Skeletal muscle satellite cell (primary cell): ENCODE measurements around the gene GNAZ.

Experiments
- H3K27me3 ChIP-seq: 2 replicates; pipeline ENCODE4 v1.7.0; 2013; ENCODE audit warnings: low read length; ENCODE audit not compliant: control insufficient read depth, insufficient read depth
- H3K36me3 ChIP-seq: 2 replicates; pipeline ENCODE4 v1.7.0; 2013; ENCODE audit warnings: mild to moderate bottlenecking, control low read depth, low read length; ENCODE audit not compliant: insufficient read depth
- H3K4me1 ChIP-seq: 2 replicates; pipeline ENCODE4 v1.7.0; 2013; ENCODE audit warnings: low read length; ENCODE audit not compliant: control insufficient read depth, insufficient read depth
- H3K4me2 ChIP-seq: 2 replicates; pipeline ENCODE4 v1.7.0; 2013; ENCODE audit warnings: mild to moderate bottlenecking, low read length
- H3K4me3 ChIP-seq: 2 replicates; pipeline ENCODE4 v1.7.0; 2013; ENCODE audit warnings: low read length
- H3K9ac ChIP-seq: 2 replicates; pipeline ENCODE4 v1.7.0; 2013; ENCODE audit warnings: mild to moderate bottlenecking, low read depth, low read length, moderate library complexity
- H3K9me3 ChIP-seq: replicated peaks from 2 replicates; pipeline ENCODE4 v1.7.0; 2013; ENCODE audit warnings: mild to moderate bottlenecking, control low read depth, low read length

The GNAZ gene

DNA sequence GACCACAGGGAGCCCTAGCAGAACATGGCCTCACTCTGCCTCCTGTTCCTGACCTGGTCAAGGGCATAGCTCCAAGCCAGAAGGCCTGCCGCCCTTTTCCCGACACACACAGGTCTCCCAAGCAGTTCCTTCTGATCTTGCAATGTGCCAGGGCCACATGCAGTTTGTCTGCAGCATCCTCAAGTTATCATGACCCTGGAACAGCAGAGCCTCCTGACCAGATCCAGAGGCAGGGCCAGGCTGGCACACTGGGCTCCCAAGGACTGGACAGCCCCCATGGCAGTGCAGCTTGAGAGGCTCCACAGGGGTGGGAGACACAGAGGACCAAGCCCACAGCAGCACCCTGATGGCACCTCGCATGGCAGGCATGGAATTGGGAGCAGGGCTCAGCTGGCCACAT lies 31.2 kb downstream of the GNAZ start:
- H3K4me3 ChIP-seq: no peak overlapping the region
- H3K9ac ChIP-seq: no peak overlapping the region
- H3K27me3 ChIP-seq: peaks cover 44% of the 10 kb centered on the region
- H3K36me3 ChIP-seq: no peaks in the 10 kb centered on the region
- no peaks in the 10 kb centered on the region for H3K9me3 ChIP-seq
- no peak overlapping the region for H3K4me2 ChIP-seq
- H3K4me1 ChIP-seq: no peaks in the 10 kb centered on the region

DNA sequence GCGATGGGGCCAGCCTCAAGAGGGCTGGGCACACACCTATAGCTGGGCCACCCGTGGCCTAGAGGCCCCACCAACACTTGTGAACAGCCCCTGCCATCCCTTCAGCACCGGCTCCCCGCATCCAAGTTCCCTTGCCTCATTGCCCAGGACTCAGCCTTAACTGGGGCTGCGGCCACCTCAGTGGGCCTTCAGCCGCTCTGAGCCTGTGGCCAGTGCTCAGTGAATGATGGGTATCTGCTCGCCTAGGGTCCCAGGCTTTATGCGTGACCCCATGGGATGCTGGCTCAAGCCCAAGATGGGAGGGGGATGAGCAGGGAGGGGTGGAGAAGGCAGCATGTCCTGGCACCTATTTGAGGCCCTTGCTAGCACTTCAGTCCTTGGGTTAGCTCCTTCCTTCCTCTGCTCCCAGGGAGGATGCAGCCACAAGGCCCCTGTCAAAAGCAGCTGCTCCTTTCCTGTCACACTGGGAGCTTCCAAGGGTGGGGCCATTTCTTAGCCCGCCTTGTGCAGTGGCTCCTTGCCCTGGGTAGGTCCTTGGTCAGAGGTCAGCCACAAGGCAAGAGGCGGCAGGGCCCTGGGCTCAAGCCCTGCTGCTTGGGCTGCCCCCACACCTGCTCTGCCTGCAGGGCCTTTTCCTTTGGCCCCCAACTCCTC lies 31.8 kb downstream of the GNAZ start:
- Histone ChIP-seq H3K27me3 (peaks cover 48% of the 10 kb centered on the region), H3K4me2 (no peak overlapping the region), H3K36me3 (no peaks in the 10 kb centered on the region), H3K9me3 (no peaks in the 10 kb centered on the region), H3K4me3 (no peak overlapping the region), H3K4me1 (no peaks in the 10 kb centered on the region), H3K9ac (no peak overlapping the region)

DNA sequence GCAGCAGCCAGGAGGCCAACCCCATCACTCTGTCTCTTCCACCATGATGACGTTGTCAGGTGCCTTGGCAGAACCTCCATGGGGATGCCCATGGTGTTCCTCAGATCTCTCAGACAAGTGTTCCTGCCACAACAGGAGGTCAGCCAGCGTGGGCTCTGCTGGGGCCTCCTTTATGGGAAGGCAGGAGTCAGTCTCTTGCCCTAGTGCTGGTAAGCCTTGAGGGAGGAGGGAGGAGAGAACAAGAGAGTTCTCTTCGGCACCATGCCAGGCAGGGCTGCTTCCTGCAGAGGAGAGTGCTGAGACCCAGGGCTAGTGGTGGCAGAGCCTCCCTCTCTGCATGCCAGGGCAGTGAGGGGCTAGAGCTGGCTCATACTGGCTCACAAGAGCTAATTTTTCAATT lies 32.5 kb downstream of the GNAZ start:
- Histone ChIP-seq H3K4me2 (no peak overlapping the region), H3K36me3 (no peaks in the 10 kb centered on the region), H3K9ac (no peak overlapping the region), H3K27me3 (peaks cover 48% of the 10 kb centered on the region), H3K9me3 (no peaks in the 10 kb centered on the region), H3K4me3 (no peak overlapping the region), H3K4me1 (no peaks in the 10 kb centered on the region)

DNA sequence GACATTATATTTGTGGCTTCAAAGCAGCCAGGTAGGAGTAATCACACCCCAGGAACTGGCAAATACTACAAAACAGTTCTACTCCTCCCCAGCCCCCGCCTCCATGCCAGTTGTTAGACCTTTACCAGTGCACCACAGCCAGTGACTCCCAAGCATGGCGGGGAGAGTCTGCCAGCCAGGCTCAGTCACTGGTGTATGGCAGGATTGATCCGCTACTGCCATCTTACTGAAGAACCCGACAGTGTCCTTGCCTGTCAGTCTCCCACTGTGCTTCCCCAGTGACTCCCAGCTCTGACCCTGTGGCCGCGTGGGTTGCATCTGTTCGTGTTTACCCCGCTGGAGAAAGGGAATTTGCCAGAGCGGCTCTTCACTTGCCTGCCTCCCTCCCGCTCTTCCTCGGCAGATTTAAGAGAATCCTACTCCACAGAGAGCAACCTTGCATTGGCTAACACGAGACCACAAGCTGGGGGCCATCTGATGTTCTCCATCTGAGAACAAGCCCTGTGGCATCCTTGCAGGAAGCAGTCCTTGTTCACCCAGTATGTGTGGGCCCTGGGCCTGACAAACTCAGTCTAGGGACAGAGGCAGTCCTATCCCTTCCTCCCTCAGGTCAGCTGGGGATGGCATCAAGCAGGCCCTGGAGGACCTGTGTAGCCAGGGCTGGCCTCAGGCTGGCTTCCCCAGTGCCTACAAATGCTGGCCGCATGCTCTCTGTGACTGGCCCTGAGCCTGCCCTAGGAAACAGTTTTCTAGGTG lies 33.1 kb downstream of the GNAZ start:
- H3K27me3 ChIP-seq: peaks cover 53% of the 10 kb centered on the region
- no peak overlapping the region for H3K4me2 ChIP-seq
- no peak overlapping the region for H3K4me3 ChIP-seq
- no peak overlapping the region for H3K9ac ChIP-seq
- no peaks in the 10 kb centered on the region for H3K9me3 ChIP-seq
- no peaks in the 10 kb centered on the region for H3K4me1 ChIP-seq
- no peaks in the 10 kb centered on the region for H3K36me3 ChIP-seq

DNA sequence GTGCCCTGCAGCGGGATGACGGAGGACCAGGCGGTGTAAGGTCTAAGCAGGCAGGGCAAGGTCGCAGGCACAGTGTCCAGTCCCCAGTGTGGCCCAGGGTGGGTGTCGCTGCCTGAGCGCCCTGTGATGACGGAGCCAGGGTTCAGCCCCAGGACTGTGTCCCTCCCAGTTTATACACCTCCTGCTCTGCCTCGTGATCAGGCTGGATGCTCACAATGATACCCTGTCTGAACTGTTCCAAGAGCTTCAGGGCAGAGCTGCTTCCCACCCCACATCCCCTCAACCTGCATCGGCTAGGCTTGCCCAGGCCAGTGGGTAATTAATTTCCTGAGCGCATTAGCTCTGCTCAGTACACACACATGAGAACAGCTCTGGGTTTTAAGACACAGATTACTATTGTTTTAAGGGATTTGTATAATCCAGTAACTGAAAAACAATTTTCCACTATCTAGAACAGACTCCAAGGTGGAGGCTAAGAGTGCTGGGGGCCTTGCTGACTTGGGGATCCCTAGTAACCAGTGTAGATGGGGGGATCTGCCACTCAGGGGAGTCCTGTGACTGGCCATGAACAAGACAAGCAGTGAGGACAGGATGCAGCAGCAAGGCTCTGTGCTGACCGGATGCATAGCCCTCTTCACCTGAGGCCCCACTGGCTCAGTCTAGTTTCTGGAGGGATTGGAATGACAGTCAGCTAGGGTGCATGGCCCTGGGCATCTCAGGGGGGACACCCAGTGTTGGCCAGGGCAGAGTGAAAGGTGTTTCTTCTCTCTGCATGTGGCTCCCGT lies 34.1 kb downstream of the GNAZ start:
- H3K4me1 ChIP-seq: no peaks in the 10 kb centered on the region
- no peaks in the 10 kb centered on the region for H3K9me3 ChIP-seq
- peaks cover 56% of the 10 kb centered on the region for H3K27me3 ChIP-seq
- no peaks in the 10 kb centered on the region for H3K36me3 ChIP-seq
- H3K9ac ChIP-seq: no peak overlapping the region
- no peak overlapping the region for H3K4me2 ChIP-seq
- H3K4me3 ChIP-seq: no peak overlapping the region

DNA sequence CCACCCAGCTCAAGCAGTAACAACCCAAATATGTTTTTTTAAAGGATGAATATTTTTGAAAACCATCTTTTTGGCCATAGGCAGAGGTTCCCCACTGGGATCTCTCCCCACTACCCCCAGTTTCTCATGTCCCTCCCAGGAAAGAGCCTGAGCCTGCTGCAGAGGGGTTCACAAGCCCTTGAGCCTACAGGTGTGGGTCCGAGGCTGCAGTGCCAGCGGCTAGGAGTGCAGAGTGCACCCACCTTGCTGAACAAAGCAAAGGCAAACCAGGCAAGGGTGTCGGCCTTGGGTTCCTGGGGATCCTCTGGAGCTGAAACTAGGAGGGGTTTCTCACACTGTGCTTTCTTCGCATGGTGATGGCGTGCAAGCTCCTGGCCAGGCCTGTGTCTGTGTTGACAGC lies 35.0 kb downstream of the GNAZ start:
- Histone ChIP-seq H3K4me2 (no peak overlapping the region), H3K9me3 (no peaks in the 10 kb centered on the region), H3K36me3 (no peaks in the 10 kb centered on the region), H3K9ac (no peak overlapping the region), H3K4me3 (no peak overlapping the region), H3K4me1 (no peaks in the 10 kb centered on the region), H3K27me3 (peaks cover 49% of the 10 kb centered on the region)

DNA sequence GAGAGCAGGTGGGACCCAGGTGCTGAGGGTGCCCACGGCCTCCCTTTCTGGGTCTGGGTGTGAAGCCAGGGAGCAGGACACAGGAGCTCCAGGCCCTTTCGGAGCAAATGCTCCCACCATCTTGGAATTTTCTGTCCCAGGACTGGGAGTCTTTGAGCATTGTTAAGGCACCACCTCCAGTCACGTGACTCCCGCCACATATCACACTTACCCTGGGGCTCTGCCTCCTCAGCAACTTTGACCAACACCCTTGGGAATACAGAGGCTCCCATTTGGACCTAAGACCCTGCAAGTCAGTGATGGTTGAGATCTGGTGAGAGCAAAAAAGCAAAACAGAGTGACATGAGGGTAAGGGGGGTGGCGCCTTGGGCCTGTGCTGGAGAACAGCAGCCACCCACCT lies 35.6 kb downstream of the GNAZ start:
- Histone ChIP-seq H3K9me3 (no peaks in the 10 kb centered on the region), H3K4me3 (no peak overlapping the region), H3K36me3 (no peaks in the 10 kb centered on the region), H3K9ac (no peak overlapping the region), H3K27me3 (peaks cover 44% of the 10 kb centered on the region), H3K4me2 (no peak overlapping the region), H3K4me1 (peaks cover 3% of the 10 kb centered on the region)

DNA sequence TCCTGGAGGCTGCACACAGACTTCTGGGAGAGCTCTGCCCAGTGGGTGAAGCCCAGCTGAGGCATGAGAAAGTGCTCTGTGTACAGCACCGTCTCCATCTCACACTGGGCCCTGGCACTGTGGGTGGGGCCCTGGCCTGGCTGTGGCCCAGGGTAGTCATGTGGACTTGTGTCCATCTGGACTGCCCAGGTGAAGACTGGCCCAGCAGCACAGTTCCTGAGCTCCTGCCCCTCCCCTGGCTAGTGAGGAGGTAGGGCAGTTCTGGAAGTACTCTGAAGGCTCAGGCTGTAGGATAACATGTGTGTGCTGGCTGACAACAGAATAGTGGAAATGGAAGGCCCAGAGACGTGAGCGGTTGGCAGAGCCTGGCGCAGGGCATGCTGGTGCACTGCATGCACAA lies 36.0 kb downstream of the GNAZ start:
- Histone ChIP-seq H3K4me2 (no peak overlapping the region), H3K36me3 (no peaks in the 10 kb centered on the region), H3K4me1 (peaks cover 8% of the 10 kb centered on the region), H3K9ac (no peak overlapping the region), H3K4me3 (no peak overlapping the region), H3K27me3 (peaks cover 40% of the 10 kb centered on the region), H3K9me3 (no peaks in the 10 kb centered on the region)

DNA sequence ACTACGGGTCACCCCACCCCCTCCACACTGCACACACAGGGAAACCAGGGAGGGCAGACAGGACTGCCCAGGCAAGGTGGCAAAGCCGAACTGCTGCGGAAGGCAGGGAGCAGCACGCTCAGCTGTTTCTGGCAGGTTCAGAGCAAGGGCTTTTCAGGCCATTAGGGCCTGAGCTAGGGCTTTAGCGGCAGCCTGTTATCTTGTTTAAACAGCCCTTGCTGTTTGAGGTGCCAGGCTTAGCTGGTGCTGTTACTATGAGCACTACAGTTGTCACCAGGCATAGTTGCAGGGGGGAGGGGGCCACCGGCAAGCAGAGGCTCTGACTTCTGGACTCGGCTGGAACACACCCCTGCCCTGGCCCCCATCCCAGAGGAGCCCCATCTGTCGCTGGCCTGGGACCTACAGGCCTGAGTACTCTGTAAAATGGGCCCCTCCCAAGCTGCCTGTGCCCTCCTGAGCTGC lies 36.6 kb downstream of the GNAZ start:
- Histone ChIP-seq H3K36me3 (no peaks in the 10 kb centered on the region), H3K4me1 (peaks cover 8% of the 10 kb centered on the region), H3K9ac (no peak overlapping the region), H3K4me3 (no peak overlapping the region), H3K4me2 (no peak overlapping the region), H3K27me3 (peaks cover 39% of the 10 kb centered on the region), H3K9me3 (no peaks in the 10 kb centered on the region)

DNA sequence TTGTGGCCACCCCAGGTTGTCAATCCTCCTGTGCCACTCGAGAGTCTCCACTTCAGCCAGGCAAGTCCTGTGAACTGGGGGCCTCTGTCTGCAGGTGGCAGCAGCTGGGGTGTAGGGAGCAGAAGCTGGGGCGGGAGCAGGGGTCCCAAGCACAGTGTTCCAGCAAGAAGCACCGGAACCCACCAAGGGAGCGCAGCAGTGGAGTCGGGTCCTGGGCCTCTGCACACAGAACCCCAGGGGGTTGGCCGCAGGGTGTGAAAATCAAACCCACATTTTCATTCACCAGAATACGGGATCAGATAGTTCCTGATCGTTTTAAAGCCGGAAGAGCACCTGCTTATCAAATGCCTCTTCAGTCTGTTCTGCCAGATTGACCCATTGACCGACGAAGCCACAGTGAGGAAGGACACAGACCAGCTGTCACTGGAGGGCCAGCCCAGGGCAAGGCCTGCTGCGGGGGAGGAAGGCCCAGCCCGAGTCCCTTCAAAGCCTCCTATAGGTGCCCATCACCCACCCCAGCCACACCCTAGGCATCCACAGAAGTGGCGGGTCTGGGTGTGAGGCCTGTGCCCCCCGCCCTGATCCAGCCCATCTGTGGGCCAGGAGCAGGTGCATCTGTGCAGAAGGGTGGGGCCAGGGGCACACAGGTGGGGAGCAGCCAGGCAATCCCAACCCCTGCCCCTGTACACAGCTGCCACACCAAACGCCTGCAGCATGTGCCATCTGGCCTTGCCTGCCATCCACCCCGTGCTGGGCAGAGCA lies 37.3 kb downstream of the GNAZ start:
- H3K4me3 ChIP-seq: no peak overlapping the region
- H3K4me1 ChIP-seq: peaks cover 13% of the 10 kb centered on the region
- no peak overlapping the region for H3K9ac ChIP-seq
- no peaks in the 10 kb centered on the region for H3K36me3 ChIP-seq
- H3K27me3 ChIP-seq: peaks cover 41% of the 10 kb centered on the region
- H3K9me3 ChIP-seq: no peaks in the 10 kb centered on the region
- H3K4me2 ChIP-seq: no peak overlapping the region
